BLaER1 (cell line): Measurements from ENCODE around the gene ASF1A.
A peak's percentile ranks its signal among the peaks of the same experiment; 100 is the strongest.

ENCODE experiments used
- H3K27ac ChIP-seq: shearing (Covaris generic); formaldehyde crosslinking; 2 replicates; pipeline ENCODE4 v1.8.1; 2022
- H3K27me3 ChIP-seq: shearing (Covaris generic); formaldehyde crosslinking; 2 replicates; pipeline ENCODE4 v1.8.1; 2022
- H3K36me3 ChIP-seq: shearing (Covaris generic); formaldehyde crosslinking; 2 replicates; pipeline ENCODE4 v1.8.1; 2022
- H3K4me1 ChIP-seq: shearing (Covaris generic); formaldehyde crosslinking; 2 replicates; pipeline ENCODE4 v1.8.1; 2022
- H3K4me2 ChIP-seq: shearing (Covaris generic); formaldehyde crosslinking; 2 replicates; pipeline ENCODE4 v1.8.1; 2022
- H3K4me3 ChIP-seq: shearing (Covaris generic); formaldehyde crosslinking; 2 replicates; pipeline ENCODE4 v1.8.1; 2022
- H3K9ac ChIP-seq: shearing (Covaris generic); formaldehyde crosslinking; 2 replicates; pipeline ENCODE4 v1.8.1; 2022
- H3K9me3 ChIP-seq: shearing (Covaris generic); formaldehyde crosslinking; 2 replicates; pipeline ENCODE4 v1.8.1; 2022
- H4K20me1 ChIP-seq: shearing (Covaris generic); formaldehyde crosslinking; 2 replicates; pipeline ENCODE4 v1.8.1; 2022
- Cebpa-rat ChIP-seq: shearing (Covaris generic); IDR thresholded peaks from 2 replicates; pipeline ENCODE4 v1.8.1; 2022

The ASF1A gene

DNA sequence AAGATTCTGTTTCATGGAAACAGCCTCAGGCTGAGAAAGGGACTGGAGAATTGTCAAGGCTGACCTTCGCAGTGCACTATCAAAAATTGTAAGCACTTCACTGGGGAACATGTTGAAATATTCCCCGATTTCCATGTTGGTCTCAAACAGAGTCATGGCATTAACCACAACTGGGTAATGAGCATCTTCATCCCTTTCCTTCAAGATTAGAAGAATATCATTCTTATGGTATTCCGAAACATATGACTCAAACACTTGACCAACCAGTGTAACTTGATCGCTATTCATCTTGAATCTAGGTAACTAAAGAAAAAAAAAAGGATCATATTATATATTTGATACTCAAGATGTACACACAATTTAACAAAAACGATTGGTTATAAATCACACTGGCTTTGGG lies 37.5 kb downstream of the ASF1A start:
- H3K9me3 ChIP-seq = no peaks in the 10 kb centered on the region
- no peak overlapping the region for H3K9ac ChIP-seq
- peaks cover 14% of the 10 kb centered on the region for H4K20me1 ChIP-seq
- H3K36me3 ChIP-seq = peaks cover 51% of the 10 kb centered on the region
- no peak for TF ChIP-seq Cebpa-rat
- peaks cover 20% of the 10 kb centered on the region for H3K4me1 ChIP-seq
- no peak overlapping the region for H3K4me3 ChIP-seq
- H3K27ac ChIP-seq = no peak overlapping the region
- H3K4me2 ChIP-seq = no peak overlapping the region
- no peaks in the 10 kb centered on the region for H3K27me3 ChIP-seq

DNA sequence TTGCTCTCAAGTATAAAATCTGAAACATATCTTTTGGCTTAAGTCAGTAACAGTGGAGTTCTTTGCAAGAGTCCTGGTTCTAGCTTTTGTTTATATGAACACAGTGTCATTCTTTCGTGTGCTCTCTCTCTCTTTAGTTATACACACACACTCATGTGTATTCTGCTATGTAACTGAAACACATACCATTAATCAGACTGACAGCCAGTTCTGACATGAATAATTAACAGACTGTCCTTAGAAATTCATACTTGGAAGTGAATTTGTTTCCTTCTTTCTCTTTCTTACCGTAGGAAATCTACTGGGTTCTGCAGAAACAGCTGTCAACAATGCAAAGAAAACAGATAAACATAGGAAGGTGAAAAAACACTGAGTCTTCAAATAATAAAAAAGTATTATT lies 38.5 kb downstream of the ASF1A start:
- no peak overlapping the region for H3K4me2 ChIP-seq
- no peak overlapping the region for H3K9ac ChIP-seq
- H3K9me3 ChIP-seq = 0 out of 2 replicates have a peak, but pooled peaks cover 4% of the 10 kb centered on the region
- peaks cover 20% of the 10 kb centered on the region for H3K4me1 ChIP-seq
- no peak overlapping the region for H3K27ac ChIP-seq
- H3K36me3 ChIP-seq = peaks cover 42% of the 10 kb centered on the region
- no peaks in the 10 kb centered on the region for H3K27me3 ChIP-seq
- no peak for TF ChIP-seq Cebpa-rat
- no peak overlapping the region for H3K4me3 ChIP-seq
- peaks cover 14% of the 10 kb centered on the region for H4K20me1 ChIP-seq

DNA sequence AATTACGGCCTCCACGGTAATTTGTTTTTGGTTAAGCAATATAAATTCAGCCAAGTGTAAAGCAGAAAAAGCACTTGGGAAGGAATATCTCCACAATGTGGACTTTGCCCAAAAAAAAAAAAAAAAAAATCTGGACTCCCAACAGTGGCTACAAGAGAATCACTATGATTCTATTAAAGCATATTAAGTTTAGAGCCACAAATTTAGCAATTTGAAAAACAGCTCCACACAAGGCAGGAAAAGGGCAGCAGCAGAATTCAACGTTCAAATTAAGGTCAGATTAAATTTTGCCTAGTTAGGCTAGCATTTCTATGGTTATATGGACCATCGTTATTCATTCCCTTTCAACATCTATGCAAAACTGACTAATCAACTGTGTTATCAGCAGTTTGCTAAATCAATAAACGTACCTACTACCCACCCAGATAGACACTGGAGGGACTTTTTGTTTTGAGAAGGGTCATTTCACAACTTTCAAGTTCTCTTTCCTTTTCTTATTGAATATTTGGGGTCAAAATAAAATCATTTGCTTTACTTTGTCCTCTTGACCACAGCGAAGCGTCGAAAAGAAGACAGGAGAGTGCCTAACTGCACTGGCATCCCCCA lies 40.0 kb downstream of the ASF1A start:
- Histone ChIP-seq H3K9ac (peak overlapping the region; percentile 6; the same call in 1 of the 2 replicates), H3K36me3 (peaks cover 26% of the 10 kb centered on the region), H3K9me3 (0 out of 2 replicates have a peak, but pooled peaks cover 4% of the 10 kb centered on the region), H3K27ac (no peak overlapping the region), H3K4me1 (peaks cover 20% of the 10 kb centered on the region), H3K4me2 (peak overlapping the region; percentile 79), H3K4me3 (peak overlapping the region; percentile 88), H4K20me1 (peaks cover 14% of the 10 kb centered on the region), H3K27me3 (no peaks in the 10 kb centered on the region)
- TF ChIP-seq Cebpa-rat = no peak

DNA sequence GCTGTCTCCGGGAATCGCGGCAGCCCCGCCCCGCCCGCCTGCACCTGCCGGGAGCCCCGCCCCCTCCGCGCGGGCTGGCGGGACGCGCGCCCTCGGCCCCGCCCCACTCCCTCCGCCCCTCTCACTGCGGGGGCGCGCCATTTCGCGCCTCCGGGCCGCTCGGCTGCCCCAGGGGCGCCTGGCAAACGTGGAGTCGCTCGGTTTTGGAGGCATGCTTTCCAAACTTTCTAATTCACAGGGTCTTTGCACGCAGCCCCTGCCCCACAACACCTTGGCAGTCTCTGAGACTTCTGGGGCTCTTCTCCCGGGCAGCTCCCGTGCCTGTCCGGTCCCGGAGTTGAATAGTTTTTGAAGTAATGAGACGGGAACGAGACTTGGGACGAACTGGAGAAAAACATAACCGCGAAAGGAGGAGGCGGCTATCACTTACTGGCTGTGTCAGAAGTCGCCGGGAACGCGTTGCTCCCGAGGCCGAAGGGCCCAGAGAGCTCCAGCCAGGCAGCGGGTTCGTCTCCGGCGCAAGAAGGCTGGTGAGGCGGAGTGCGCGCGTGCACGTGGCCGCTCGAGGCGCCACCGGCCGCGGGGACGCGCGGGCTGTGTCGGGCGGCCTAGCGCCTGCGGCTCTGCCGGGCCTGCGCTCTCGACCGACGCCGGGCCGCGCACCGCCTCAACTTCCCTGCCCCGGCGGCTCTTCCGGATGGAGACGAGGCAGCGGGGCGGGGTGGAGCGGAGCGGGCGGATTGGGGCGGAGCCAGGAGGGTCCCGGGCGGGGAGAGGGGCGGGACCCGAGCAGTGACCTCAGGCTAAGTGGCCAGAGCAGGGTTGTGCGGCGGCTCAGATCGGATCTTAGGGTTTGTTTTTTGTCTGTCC lies 40.7 kb downstream of the ASF1A start, which contains the start of gene MCM9:
MCM9 (minus strand) TSS at position 699 of the 870 bp plus-strand sequence. CDS start 3,436 bp downstream, outside the sequence.
- no peak for TF ChIP-seq Cebpa-rat
- Histone ChIP-seq H3K9me3 (peaks cover 9% of the 10 kb centered on the region; the same call in 1 of the 2 replicates), H3K27ac (peak within 1 kb of the TSS; percentile 95), H3K27me3 (no peaks in the 10 kb centered on the region), H3K36me3 (peaks cover 20% of the 10 kb centered on the region), H4K20me1 (peaks cover 14% of the 10 kb centered on the region), H3K4me2 (peak within 1 kb of the TSS; percentile 79), H3K4me1 (peaks cover 20% of the 10 kb centered on the region), H3K9ac (peak within 1 kb of the TSS; percentile 96), H3K4me3 (peak within 1 kb of the TSS; percentile 88)

DNA sequence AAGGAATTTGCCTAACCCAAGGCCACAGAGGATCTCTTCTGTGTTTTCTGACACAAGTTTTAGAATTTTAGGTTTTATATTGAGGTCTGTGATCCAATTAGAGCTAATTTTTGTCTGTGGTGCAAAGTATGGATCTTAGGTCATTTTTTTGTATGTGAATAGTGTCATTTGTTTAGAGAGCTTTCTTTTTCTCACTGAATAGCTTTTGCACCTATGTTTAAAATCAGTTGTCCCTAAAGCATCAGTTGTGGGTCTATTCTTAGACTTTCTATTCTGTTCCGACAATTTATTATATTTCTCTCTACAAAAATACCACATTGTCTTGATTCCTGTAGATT lies 41.3 kb downstream of the ASF1A start:
- peaks cover 20% of the 10 kb centered on the region for H3K4me1 ChIP-seq
- H3K4me2 ChIP-seq = peak overlapping the region; percentile 79
- H4K20me1 ChIP-seq = peaks cover 14% of the 10 kb centered on the region
- peak overlapping the region; percentile 88 for H3K4me3 ChIP-seq
- H3K9ac ChIP-seq = peak overlapping the region; percentile 96
- TF ChIP-seq Cebpa-rat = no peak
- H3K9me3 ChIP-seq = peaks cover 15% of the 10 kb centered on the region
- H3K27ac ChIP-seq = peak overlapping the region; percentile 95; the same call in 1 of the 2 replicates
- H3K27me3 ChIP-seq = no peaks in the 10 kb centered on the region
- peaks cover 22% of the 10 kb centered on the region for H3K36me3 ChIP-seq

DNA sequence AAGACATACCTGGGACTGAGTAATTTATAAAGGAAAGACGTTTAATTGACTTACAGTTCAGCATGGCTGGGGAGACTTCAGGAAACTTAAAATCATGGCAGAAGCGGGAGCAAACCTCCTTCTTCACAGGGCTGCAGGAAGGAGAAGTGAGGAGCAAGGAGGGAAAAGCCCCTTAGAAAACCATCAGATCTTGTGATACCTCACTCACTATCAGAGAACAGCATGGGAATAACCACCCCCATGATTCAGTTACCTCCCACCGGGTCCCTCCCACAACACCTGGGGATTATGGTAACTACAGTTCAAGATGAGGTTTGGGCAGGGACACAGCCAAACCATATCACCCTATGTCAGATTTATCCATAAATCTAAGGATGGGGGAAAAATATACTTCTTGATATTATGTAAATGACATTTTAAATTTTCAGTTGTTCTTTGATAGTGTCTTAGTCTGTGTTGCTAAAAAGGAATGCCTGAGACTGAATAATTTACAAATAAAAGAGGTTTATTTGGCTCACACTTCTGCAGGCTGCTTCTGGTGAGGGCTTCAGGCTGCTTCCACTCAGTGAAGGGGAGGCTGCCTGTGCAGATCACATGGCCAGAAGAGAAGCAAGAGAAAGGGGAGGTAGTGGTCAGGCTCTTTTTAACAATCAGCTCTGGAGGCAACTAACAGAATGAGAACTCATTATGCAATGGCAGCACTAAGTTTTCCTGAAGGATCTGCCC lies 42.2 kb downstream of the ASF1A start:
- Histone ChIP-seq H3K36me3 (peaks cover 13% of the 10 kb centered on the region), H3K4me3 (no peak overlapping the region), H3K4me2 (peak overlapping the region; percentile 79), H3K9ac (no peak overlapping the region), H3K27me3 (no peaks in the 10 kb centered on the region; the same call in 1 of the 2 replicates), H4K20me1 (peaks cover 14% of the 10 kb centered on the region), H3K27ac (no peak overlapping the region), H3K9me3 (peaks cover 22% of the 10 kb centered on the region), H3K4me1 (peaks cover 20% of the 10 kb centered on the region)
- no peak for TF ChIP-seq Cebpa-rat

DNA sequence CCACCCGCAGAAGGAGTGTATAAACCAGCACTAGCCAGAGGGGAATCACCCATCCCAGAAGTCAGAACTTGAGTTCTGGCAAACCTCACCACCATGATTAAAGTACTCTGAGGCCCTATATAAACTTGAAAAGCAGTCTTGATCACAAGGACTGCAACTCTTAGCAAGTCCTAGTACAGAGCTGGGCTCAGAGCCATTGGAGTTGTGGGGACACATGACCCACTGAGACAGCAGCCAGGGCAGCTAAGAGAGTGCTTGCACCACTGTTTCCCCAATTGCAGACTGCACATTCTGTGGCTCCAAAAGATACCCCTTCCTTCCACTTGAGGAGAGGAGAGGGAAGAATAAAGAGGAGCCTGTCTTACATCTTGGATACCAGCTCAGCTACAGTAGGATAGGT lies 45.7 kb downstream of the ASF1A start:
- no peaks in the 10 kb centered on the region for H4K20me1 ChIP-seq
- no peak for TF ChIP-seq Cebpa-rat

DNA sequence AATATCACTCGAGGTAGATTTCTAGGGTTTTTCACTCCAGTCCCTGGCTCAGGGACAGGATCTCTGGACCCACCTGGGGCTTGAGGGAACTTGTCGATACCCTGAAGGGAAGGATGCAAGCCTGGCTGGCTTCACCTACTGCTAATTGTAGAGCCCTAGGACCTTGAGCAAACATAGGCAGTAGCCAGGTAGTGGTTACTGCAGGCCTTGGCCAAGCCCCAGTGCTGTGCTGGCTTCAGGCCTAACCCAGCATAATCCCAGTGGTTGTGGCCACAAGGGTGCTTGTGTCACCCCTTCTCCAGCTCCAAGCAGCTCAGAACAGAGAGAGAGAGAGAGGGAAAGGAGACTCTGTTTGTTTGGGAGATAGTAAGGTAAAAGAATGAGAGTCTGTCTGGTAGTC lies 46.8 kb downstream of the ASF1A start:
- H4K20me1 ChIP-seq = no peaks in the 10 kb centered on the region
- H3K27me3 ChIP-seq = no peaks in the 10 kb centered on the region; the same call in 1 of the 2 replicates
- peaks cover 5% of the 10 kb centered on the region; the same call in 1 of the 2 replicates for H3K36me3 ChIP-seq
- H3K4me2 ChIP-seq = no peak overlapping the region
- H3K27ac ChIP-seq = no peak overlapping the region
- peaks cover 50% of the 10 kb centered on the region for H3K9me3 ChIP-seq
- no peak for TF ChIP-seq Cebpa-rat
- no peak overlapping the region for H3K4me3 ChIP-seq
- H3K9ac ChIP-seq = no peak overlapping the region
- H3K4me1 ChIP-seq = peaks cover 5% of the 10 kb centered on the region

More for the DNA sequence above, 45.7 kb downstream of the ASF1A start:
- no peaks in the 10 kb centered on the region; the same call in 1 of the 2 replicates for H3K27me3 ChIP-seq
- peaks cover 39% of the 10 kb centered on the region for H3K9me3 ChIP-seq
- H3K9ac ChIP-seq = no peak overlapping the region
- H3K4me3 ChIP-seq = no peak overlapping the region
- peaks cover 5% of the 10 kb centered on the region; the same call in 1 of the 2 replicates for H3K36me3 ChIP-seq
- no peak overlapping the region for H3K4me2 ChIP-seq
- peaks cover 11% of the 10 kb centered on the region for H3K4me1 ChIP-seq
- no peak overlapping the region for H3K27ac ChIP-seq

DNA sequence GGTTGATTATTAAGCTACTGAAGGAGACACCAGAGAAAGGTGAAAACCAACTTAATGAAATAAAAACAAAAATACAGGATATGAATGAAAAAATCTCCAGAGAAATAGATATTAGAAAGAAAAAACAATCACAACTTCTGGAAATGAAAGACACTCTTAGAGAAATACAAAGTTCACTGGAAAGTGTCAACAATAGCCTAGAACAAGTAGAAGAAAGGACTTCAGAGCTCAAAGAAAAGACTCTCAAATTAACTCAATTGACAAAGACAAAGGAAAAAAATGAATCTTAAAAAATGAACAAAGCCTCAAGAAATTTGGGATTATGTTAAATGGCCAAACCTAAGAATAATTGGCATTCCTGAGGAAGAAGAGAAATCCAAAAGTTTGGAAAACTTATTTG lies 51.3 kb downstream of the ASF1A start:
- Histone ChIP-seq H3K4me3 (no peak overlapping the region), H4K20me1 (no peaks in the 10 kb centered on the region), H3K4me2 (no peak overlapping the region), H3K27ac (no peak overlapping the region), H3K27me3 (no peaks in the 10 kb centered on the region; the same call in 1 of the 2 replicates), H3K4me1 (no peaks in the 10 kb centered on the region), H3K9ac (no peak overlapping the region), H3K9me3 (peaks cover 42% of the 10 kb centered on the region), H3K36me3 (no peaks in the 10 kb centered on the region)
- no peak for TF ChIP-seq Cebpa-rat
